Natural killer cell (primary cell): Measurements from ENCODE around the gene NFASC. TPM values are rescaled to one million over a fixed set of nuclear protein-coding genes. Genes with fewer than 3 reads are reported as not detected.

Experiments used
- ATAC-seq, 3 donors: fragments of 150-1000 bp in 2 of 3; fragments of 200-7000 bp in 1 of 3; cut with Tn5 transposase; 1 replicate in 1 of 3; 2 replicates in 2 of 3; pipeline ENCODE4 v1.10.0; 2021; ENCODE audit warnings: mild to moderate bottlenecking in 2 of 3, moderate library complexity in 2 of 3
- DNase-seq, 2 donors: peaks; one replicate each; pipeline versions ENCODE4 v3.0.0 to v3.0.0-alpha.2; 2013 to 2021; ENCODE audit warnings: mixed read lengths in 1 of 2
- H3K27ac ChIP-seq: one replicate; pipeline ENCODE4 v1.5.1; 2013; ENCODE audit warnings: mild to moderate bottlenecking, low read length
- H3K27me3 ChIP-seq: one replicate; pipeline ENCODE4 v1.6.1; 2013; ENCODE audit warnings: low read length; ENCODE audit not compliant: control insufficient read depth, insufficient read depth
- H3K36me3 ChIP-seq: one replicate; pipeline ENCODE4 v1.6.1; 2013; ENCODE audit warnings: low read length; ENCODE audit not compliant: control insufficient read depth, insufficient read depth
- H3K4me1 ChIP-seq: one replicate; pipeline ENCODE4 v1.6.1; 2013; ENCODE audit warnings: low read length; ENCODE audit not compliant: control insufficient read depth, insufficient read depth
- H3K4me3 ChIP-seq: one replicate; pipeline ENCODE4 v1.5.1; 2013; ENCODE audit warnings: low read length
- H3K9me3 ChIP-seq: one replicate; pipeline ENCODE4 v1.6.1; 2013; ENCODE audit warnings: low read length; ENCODE audit not compliant: control insufficient read depth, insufficient read depth
- H3K27ac Mint-ChIP-seq, 2 donors: one replicate each; pipeline ENCODE4 v1.8.0; 2022; ENCODE audit warnings: mild to moderate bottlenecking in 2 of 2, mixed read lengths in 2 of 2, moderate library complexity in 1 of 2
- H3K27me3 Mint-ChIP-seq, 2 donors: one replicate each; pipeline ENCODE4 v1.8.0; 2022; ENCODE audit warnings: low read depth in 2 of 2, mixed read lengths in 2 of 2
- H3K36me3 Mint-ChIP-seq: one replicate; pipeline ENCODE4 v1.8.0; 2022; ENCODE audit warnings: mixed read lengths
- H3K4me1 Mint-ChIP-seq, 2 donors: one replicate each; pipeline ENCODE4 v1.8.0; 2022; ENCODE audit warnings: mixed read lengths in 2 of 2
- H3K4me3 Mint-ChIP-seq: one replicate; pipeline ENCODE4 v1.8.0; 2022; ENCODE audit warnings: mild to moderate bottlenecking, moderate library complexity, mixed read lengths
- H3K9me3 Mint-ChIP-seq, 2 donors: one replicate each; pipeline ENCODE4 v1.8.0; 2022; ENCODE audit warnings: mixed read lengths in 2 of 2
- CTCF ChIP-seq: fragments of 200-600 bp; IDR thresholded peaks from one replicate; pipeline ENCODE4 v1.8.0; 2022; ENCODE audit warnings: antibody characterized with exemption
- WGBS: methylation state at CpG from one replicate; pipeline ENCODE4 v1.1.7; 2013; ENCODE audit warnings: missing lambda C conversion rate; ENCODE audit not compliant: insufficient coverage; 5-methylcytosine and 5-hydroxymethylcytosine counted together
- intact Hi-C: fragments of 100-400 bp; cut with micrococcal nuclease; formaldehyde crosslinking; loops from one replicate; pipeline ENCODE4 v1.14.2; 2022
- total RNA-seq, 4 donors: library from RNA; stranded (reverse); fragments of 120-200 nt in 1 of 4; gene quantifications; one replicate each; pipeline versions ENCODE4 v1.2.3 to v1.2.4, GENCODE V29; 2013 to 2022

NFASC gene
- total RNA-seq, 3 donors from 2014 or later (not counting 1 experiment from before 2014, with no cell fraction given), result 0.09 to 0.27 TPM; not detected in 1

DNA sequence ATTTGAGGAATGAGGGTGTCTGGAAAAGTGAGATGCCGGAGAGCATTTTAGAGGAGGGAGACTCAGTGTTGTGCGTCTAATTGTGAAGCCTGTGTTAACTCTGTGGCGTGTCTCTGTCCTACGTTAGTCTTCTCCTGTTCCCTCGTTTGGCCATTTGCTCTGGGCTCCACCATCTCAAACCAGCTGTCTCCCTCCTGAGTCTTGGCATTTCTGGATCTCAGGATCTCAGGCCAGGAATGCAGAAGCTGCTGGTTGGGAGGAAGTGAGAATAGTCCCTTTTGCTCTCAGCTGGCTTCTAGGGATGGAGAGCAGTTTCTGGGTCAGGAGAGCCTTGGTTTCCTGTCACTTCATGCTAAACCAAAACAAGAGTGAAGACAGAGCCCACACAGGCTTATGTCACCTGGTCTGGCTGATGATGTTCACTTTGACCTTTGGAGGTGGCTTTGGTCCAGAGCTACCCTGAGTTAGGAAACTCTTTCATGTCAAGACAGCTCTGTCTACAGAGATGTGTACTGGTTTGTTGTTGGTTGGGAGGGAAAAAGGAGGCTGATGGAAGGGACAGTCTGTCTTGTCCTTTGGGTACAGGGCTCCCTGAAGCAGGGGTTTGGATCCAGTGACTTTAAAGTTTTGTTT lies 859 bp downstream of the NFASC start:
- Mint-ChIP-seq H3K36me3 (no peaks in the 10 kb centered on the region), H3K9me3 (no peaks in the 10 kb centered on the region), H3K4me1 (no peaks in the 10 kb centered on the region), H3K27me3 (peaks cover 0 to 2% of the 10 kb centered on the region in 2 donors), H3K4me3 (no peak overlapping the region), H3K27ac (no peak overlapping the region)
- Histone ChIP-seq H3K9me3 (no peaks in the 10 kb centered on the region), H3K27ac (no peak overlapping the region), H3K27me3 (no peaks in the 10 kb centered on the region), H3K4me1 (no peaks in the 10 kb centered on the region), H3K36me3 (no peaks in the 10 kb centered on the region), H3K4me3 (no peak overlapping the region)
- DNase-seq (no peak), ATAC-seq (no peak)
- intact Hi-C loops, result no loop called here
- no peak for TF ChIP-seq CTCF
- WGBS, result 84% methylated on average over 5 of the region's 5 CpGs

DNA sequence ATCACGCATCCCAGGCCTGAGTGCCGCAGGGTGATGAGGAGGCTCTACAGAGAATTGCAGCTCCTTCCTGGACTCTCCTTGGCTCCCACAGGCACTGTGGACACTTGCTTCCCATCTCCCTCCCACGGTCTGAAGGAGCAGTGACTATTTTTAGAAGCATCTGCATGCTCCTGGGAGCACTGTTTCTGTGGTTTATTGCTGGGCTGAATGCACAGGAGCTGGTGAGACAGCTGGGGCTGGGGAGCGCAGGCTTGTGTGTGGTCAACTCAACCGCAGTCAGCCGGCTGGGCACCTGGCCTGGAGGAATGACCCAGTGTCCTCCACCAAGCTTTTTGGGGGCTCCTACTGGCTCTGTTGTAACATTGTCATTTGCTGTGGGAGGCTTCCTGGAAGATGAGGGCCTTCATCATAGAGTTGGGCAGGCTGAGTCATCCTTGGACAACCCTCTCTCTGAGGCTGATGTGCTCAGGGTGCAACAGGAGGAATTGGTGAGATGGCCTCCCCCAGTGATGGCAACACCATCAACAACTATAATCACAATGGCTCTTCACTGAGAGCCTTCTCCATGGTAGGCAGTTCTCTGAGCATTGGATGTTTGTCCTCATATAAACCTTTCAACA lies 1.7 kb downstream of the NFASC start:
- 81% methylated on average over 6 of the region's 6 CpGs for WGBS
- H3K9me3 Mint-ChIP-seq, result no peaks in the 10 kb centered on the region
- H3K4me3 Mint-ChIP-seq, result no peak overlapping the region
- DNase-seq (no peak), ATAC-seq (no peak)
- no peaks in the 10 kb centered on the region for H3K36me3 ChIP-seq
- no peak overlapping the region for H3K27ac ChIP-seq
- H3K9me3 ChIP-seq, result no peaks in the 10 kb centered on the region
- H3K4me1 ChIP-seq, result no peaks in the 10 kb centered on the region
- intact Hi-C loops, result no loop called here
- no peak overlapping the region for H3K4me3 ChIP-seq
- H3K4me1 Mint-ChIP-seq, result no peaks in the 10 kb centered on the region
- H3K27me3 Mint-ChIP-seq, result peaks cover 2% of the 10 kb centered on the region in 2 donors
- H3K27me3 ChIP-seq, result no peaks in the 10 kb centered on the region
- TF ChIP-seq CTCF, result no peak
- no peaks in the 10 kb centered on the region for H3K36me3 Mint-ChIP-seq
- H3K27ac Mint-ChIP-seq, result no peak overlapping the region

GRCh38 chr1:204873176-204873575 lies 2.5 kb downstream of the NFASC start:
- H3K9me3 Mint-ChIP-seq, result no peaks in the 10 kb centered on the region
- no peaks in the 10 kb centered on the region for H3K9me3 ChIP-seq
- no peaks in the 10 kb centered on the region for H3K27me3 ChIP-seq
- intact Hi-C loops, result no loop called here
- no peaks in the 10 kb centered on the region for H3K4me1 Mint-ChIP-seq
- no peak overlapping the region for H3K27ac Mint-ChIP-seq
- DNase-seq (no peak), ATAC-seq (no peak)
- no peaks in the 10 kb centered on the region for H3K36me3 ChIP-seq
- no peak overlapping the region for H3K4me3 ChIP-seq
- H3K27ac ChIP-seq, result no peak overlapping the region
- H3K36me3 Mint-ChIP-seq, result no peaks in the 10 kb centered on the region
- no peak overlapping the region for H3K4me3 Mint-ChIP-seq
- no peak for TF ChIP-seq CTCF
- no peaks in the 10 kb centered on the region for H3K4me1 ChIP-seq
- peaks cover 4 to 10% of the 10 kb centered on the region in 2 donors for H3K27me3 Mint-ChIP-seq
- 74% methylated on average over 2 of the region's 2 CpGs for WGBS

- H3K4me1 ChIP-seq, result no peaks in the 10 kb centered on the region
- H3K4me1 Mint-ChIP-seq, result no peaks in the 10 kb centered on the region
- no peaks in the 10 kb centered on the region for H3K36me3 Mint-ChIP-seq
- WGBS, result 90% methylated on average over 2 of the region's 2 CpGs
- no peaks in the 10 kb centered on the region for H3K36me3 ChIP-seq
- no peak overlapping the region for H3K4me3 ChIP-seq
- H3K9me3 ChIP-seq, result no peaks in the 10 kb centered on the region
- no peak for DNase-seq
- H3K27ac ChIP-seq, result no peak overlapping the region
- no peak for TF ChIP-seq CTCF
- H3K27me3 ChIP-seq, result no peaks in the 10 kb centered on the region
- peaks cover 4 to 16% of the 10 kb centered on the region in 2 donors for H3K27me3 Mint-ChIP-seq
- H3K27ac Mint-ChIP-seq, result no peak overlapping the region
- no peaks in the 10 kb centered on the region for H3K9me3 Mint-ChIP-seq
- no peak for ATAC-seq
- no peak overlapping the region for H3K4me3 Mint-ChIP-seq
- intact Hi-C loops, result no loop called here
Measured at GRCh38 chr1:204873714-204874113, 3.1 kb downstream of the NFASC start.
